ENCODE measurements around the gene TMEM232.

The TMEM232 gene

GRCh38 chr5:110496276-110496675 is 230.2 kb downstream of the TMEM232 start:
- H3K9me2 ChIP-seq (replicated peaks; ENCODE audit: control insufficient read depth, low read length): no peaks in the 10 kb centered on the region
- H3K4me2 ChIP-seq (ENCODE audit: low read length): no peak overlapping the region
- no peaks in the 10 kb centered on the region for H4K20me1 ChIP-seq (ENCODE audit: control insufficient read depth, insufficient read depth, low read depth, low read length)
- no peaks in the 10 kb centered on the region for H3K27me3 ChIP-seq (ENCODE audit: control insufficient read depth, low read length)
- H3K79me2 ChIP-seq (ENCODE audit: control insufficient read depth, low read length): no peaks in the 10 kb centered on the region
- TF ChIP-seq CTCF (IDR thresholded peaks at IDR 0.05; ENCODE audit: low read depth, low read length, poor library complexity, severe bottlenecking) (no peak), EZH2phosphoT487 (IDR thresholded peaks at IDR 0.05; ENCODE audit: borderline replicate concordance, low read length) (no peak)
- no peaks in the 10 kb centered on the region for H3K36me3 ChIP-seq (ENCODE audit: control insufficient read depth, low read length)
- H3F3A ChIP-seq (ENCODE audit: control insufficient read depth, insufficient read depth): no peaks in the 10 kb centered on the region
- no peaks in the 10 kb centered on the region for H3K4me1 ChIP-seq (ENCODE audit: control insufficient read depth, low read length)
- H3K4me3 ChIP-seq (ENCODE audit: low read length): no peak overlapping the region
- no peak overlapping the region for H3K27ac ChIP-seq (ENCODE audit: low read depth, low read length)
- no peaks in the 10 kb centered on the region for H3K9me3 ChIP-seq (ENCODE audit: control insufficient read depth, insufficient read depth, low read length)

GRCh38 chr5:110492446-110492845 is 234.0 kb downstream of the TMEM232 start:
- Histone ChIP-seq H3K9me2 (replicated peaks; ENCODE audit: control insufficient read depth, low read length) (no peaks in the 10 kb centered on the region), H3K79me2 (ENCODE audit: control insufficient read depth, low read length) (no peaks in the 10 kb centered on the region), H3F3A (ENCODE audit: control insufficient read depth, insufficient read depth) (no peaks in the 10 kb centered on the region), H3K4me3 (ENCODE audit: low read length) (no peak overlapping the region), H3K9me3 (ENCODE audit: control insufficient read depth, insufficient read depth, low read length) (no peaks in the 10 kb centered on the region), H3K36me3 (ENCODE audit: control insufficient read depth, low read length) (no peaks in the 10 kb centered on the region), H3K27ac (ENCODE audit: low read depth, low read length) (no peak overlapping the region), H3K4me2 (ENCODE audit: low read length) (no peak overlapping the region), H4K20me1 (ENCODE audit: control insufficient read depth, insufficient read depth, low read depth, low read length) (no peaks in the 10 kb centered on the region), H3K4me1 (ENCODE audit: control insufficient read depth, low read length) (no peaks in the 10 kb centered on the region), H3K27me3 (ENCODE audit: control insufficient read depth, low read length) (no peaks in the 10 kb centered on the region)
- TF ChIP-seq CTCF (IDR thresholded peaks at IDR 0.05; ENCODE audit: low read depth, low read length, poor library complexity, severe bottlenecking) (no peak), EZH2phosphoT487 (IDR thresholded peaks at IDR 0.05; ENCODE audit: borderline replicate concordance, low read length) (no peak)

GRCh38 chr5:110478895-110479294 is 247.6 kb downstream of the TMEM232 start:
- TF ChIP-seq EZH2phosphoT487 (IDR thresholded peaks at IDR 0.05; ENCODE audit: borderline replicate concordance, low read length): no peak
- TF ChIP-seq CTCF (IDR thresholded peaks at IDR 0.05; ENCODE audit: low read depth, low read length, poor library complexity, severe bottlenecking): no peak
- H3K4me1 ChIP-seq (ENCODE audit: control insufficient read depth, low read length): no peaks in the 10 kb centered on the region
- H3K36me3 ChIP-seq (ENCODE audit: control insufficient read depth, low read length): no peaks in the 10 kb centered on the region
- no peaks in the 10 kb centered on the region for H4K20me1 ChIP-seq (ENCODE audit: control insufficient read depth, insufficient read depth, low read depth, low read length)
- H3K4me3 ChIP-seq (ENCODE audit: low read length): no peak overlapping the region
- no peaks in the 10 kb centered on the region for H3K27me3 ChIP-seq (ENCODE audit: control insufficient read depth, low read length)
- no peaks in the 10 kb centered on the region for H3F3A ChIP-seq (ENCODE audit: control insufficient read depth, insufficient read depth)
- H3K4me2 ChIP-seq (ENCODE audit: low read length): no peak overlapping the region
- H3K9me3 ChIP-seq (ENCODE audit: control insufficient read depth, insufficient read depth, low read length): no peaks in the 10 kb centered on the region
- no peaks in the 10 kb centered on the region for H3K9me2 ChIP-seq (replicated peaks; ENCODE audit: control insufficient read depth, low read length)
- no peaks in the 10 kb centered on the region for H3K79me2 ChIP-seq (ENCODE audit: control insufficient read depth, low read length)
- H3K27ac ChIP-seq (ENCODE audit: low read depth, low read length): no peak overlapping the region

GRCh38 chr5:110477911-110478310 is 248.6 kb downstream of the TMEM232 start:
- Histone ChIP-seq H3K9me3 (ENCODE audit: control insufficient read depth, insufficient read depth, low read length) (no peaks in the 10 kb centered on the region), H3K4me2 (ENCODE audit: low read length) (no peak overlapping the region)

More at GRCh38 chr5:110477911-110478310, 248.6 kb downstream of the TMEM232 start:
- H3K9me2 ChIP-seq (replicated peaks; ENCODE audit: control insufficient read depth, low read length): no peaks in the 10 kb centered on the region
- H3K36me3 ChIP-seq (ENCODE audit: control insufficient read depth, low read length): no peaks in the 10 kb centered on the region
- H3K4me3 ChIP-seq (ENCODE audit: low read length): no peak overlapping the region
- no peaks in the 10 kb centered on the region for H3K27me3 ChIP-seq (ENCODE audit: control insufficient read depth, low read length)
- H3K4me1 ChIP-seq (ENCODE audit: control insufficient read depth, low read length): no peaks in the 10 kb centered on the region
- no peaks in the 10 kb centered on the region for H3K79me2 ChIP-seq (ENCODE audit: control insufficient read depth, low read length)
- no peaks in the 10 kb centered on the region for H3F3A ChIP-seq (ENCODE audit: control insufficient read depth, insufficient read depth)
- no peaks in the 10 kb centered on the region for H4K20me1 ChIP-seq (ENCODE audit: control insufficient read depth, insufficient read depth, low read depth, low read length)
- no peak for TF ChIP-seq CTCF (IDR thresholded peaks at IDR 0.05; ENCODE audit: low read depth, low read length, poor library complexity, severe bottlenecking)
- no peak for TF ChIP-seq EZH2phosphoT487 (IDR thresholded peaks at IDR 0.05; ENCODE audit: borderline replicate concordance, low read length)
- no peak overlapping the region for H3K27ac ChIP-seq (ENCODE audit: low read depth, low read length)
